H1 (cell line): ENCODE results near the gene RAN. TPM values are rescaled to one million over a fixed set of nuclear protein-coding genes. Genes with fewer than 3 reads are reported as not detected.
A peak's percentile ranks its signal among the peaks of the same experiment; 100 is the strongest.

ENCODE experiments used
- CTCF ChIA-PET: fragments of 300-600 bp; sonication (Branson Sonifier 250); formaldehyde crosslinking; loops from one replicate; lab custom pipeline; 2021; ENCODE audit not compliant: partially characterized antibody; lab: Charles Lee
- POLR2A ChIA-PET: fragments of 300-600 bp; sonication (Branson Sonifier 250); formaldehyde crosslinking; loops from one replicate; lab custom pipeline; 2021; ENCODE audit warnings: inconsistent platforms; ENCODE audit not compliant: partially characterized antibody; lab: Charles Lee
- DNase-seq, 2 experiments: peaks; one replicate each; pipeline versions ENCODE4 v3.0.0 to v3.0.0-alpha.2; 2010 to 2022; ENCODE audit warnings: low spot score in 2 of 2, low read depth in 1 of 2, mixed read lengths in 1 of 2
- FAIRE-seq: peaks from 2 replicates; lab custom pipeline; 2011; peaks lifted over from hg19 to GRCh38; lab: Jason Lieb, UNC
- H2AFZ ChIP-seq: 2 replicates; pipeline ENCODE4 v1.8.1; 2012; ENCODE audit warnings: low read length, inconsistent platforms
- H2AK5ac ChIP-seq: 2 replicates; pipeline ENCODE4 v1.6.1; 2013; ENCODE audit warnings: low read depth, low read length
- H2BK120ac ChIP-seq: replicated peaks from 2 replicates; pipeline ENCODE3; 2013; ENCODE audit warnings: low read depth, low read length, inconsistent platforms
- H2BK12ac ChIP-seq: 2 replicates; pipeline ENCODE4 v1.6.1; 2013; ENCODE audit warnings: low read depth, low read length
- H2BK15ac ChIP-seq: 2 replicates; pipeline ENCODE4 v1.6.1; 2013; ENCODE audit warnings: low read length
- H2BK20ac ChIP-seq: 2 replicates; pipeline ENCODE4 v1.6.1; 2013; ENCODE audit warnings: low read length
- H2BK5ac ChIP-seq: 2 replicates; pipeline ENCODE4 v1.6.1; 2013; ENCODE audit warnings: low read depth, low read length
- H3K14ac ChIP-seq: 2 replicates; pipeline ENCODE4 v1.6.1; 2013; ENCODE audit warnings: inconsistent platforms; ENCODE audit not compliant: insufficient read length
- H3K18ac ChIP-seq: 2 replicates; pipeline ENCODE4 v1.6.1; 2013; ENCODE audit warnings: low read length; ENCODE audit errors: extremely low read depth
- H3K23ac ChIP-seq: 2 replicates; pipeline ENCODE4 v1.6.1; 2013; ENCODE audit warnings: inconsistent platforms; ENCODE audit not compliant: insufficient read length
- H3K23me2 ChIP-seq: 2 replicates; pipeline ENCODE4 v1.6.1; 2013; ENCODE audit warnings: low read depth, low read length
- H3K27ac ChIP-seq: 2 replicates; pipeline ENCODE4 v1.6.1; 2011; ENCODE audit warnings: low read depth, low read length, inconsistent platforms
- H3K27me3 ChIP-seq, 4 experiments: replicated peaks in 1 of 4; 1 replicate in 1 of 4; 2 replicates in 3 of 4; pipeline versions ENCODE4 v1.6.1 to v1.8.1; 2011 to 2013; ENCODE audit warnings: low read length in 3 of 4, mild to moderate bottlenecking in 3 of 4, inconsistent platforms in 2 of 4, mixed read lengths in 2 of 4, moderate library complexity in 1 of 4; ENCODE audit not compliant: control insufficient read depth in 3 of 4, insufficient read depth in 3 of 4; ENCODE audit errors: extremely low read depth in 1 of 4
- H3K36me3 ChIP-seq, 4 experiments: 2 replicates each; pipeline versions ENCODE4 v1.6.1 to v1.8.1; 2011 to 2013; ENCODE audit warnings: mild to moderate bottlenecking in 4 of 4, low read length in 3 of 4, moderate library complexity in 2 of 4, control low read depth in 1 of 4, inconsistent platforms in 1 of 4; ENCODE audit not compliant: insufficient read depth in 4 of 4, control insufficient read depth in 2 of 4
- H3K4ac ChIP-seq: replicated peaks from 2 replicates; pipeline ENCODE3; 2013; ENCODE audit warnings: low read length, low read depth, mixed read lengths, inconsistent platforms; ENCODE audit not compliant: insufficient read length
- H3K4me1 ChIP-seq, 4 experiments: replicated peaks in 1 of 4; 1 replicate in 1 of 4; 2 replicates in 3 of 4; pipeline versions ENCODE4 v1.6.1 to v1.8.1; 2011 to 2013; ENCODE audit warnings: low read length in 3 of 4, inconsistent platforms in 2 of 4, mixed read lengths in 1 of 4; ENCODE audit not compliant: insufficient read depth in 4 of 4, control insufficient read depth in 3 of 4
- H3K4me2 ChIP-seq, 2 experiments: 2 replicates each; pipeline versions ENCODE4 v1.6.1 to v1.8.1; 2011 to 2013; ENCODE audit warnings: low read depth in 2 of 2, low read length in 2 of 2, control low read depth in 1 of 2, inconsistent platforms in 1 of 2, mild to moderate bottlenecking in 1 of 2; ENCODE audit not compliant: insufficient read depth in 1 of 2
- H3K4me3 ChIP-seq, 4 experiments: fragments of 200-600, 300-600 bp in 1 of 4; sonication (generic), shearing (Covaris generic), sonication (Bioruptor Twin) in 1 of 4; 2 replicates each; pipeline versions ENCODE4 v1.5.1 to v1.8.1; 2011 to 2016; ENCODE audit warnings: low read length in 4 of 4, low read depth in 3 of 4, control low read depth in 2 of 4, inconsistent platforms in 2 of 4, mild to moderate bottlenecking in 2 of 4, mixed read lengths in 1 of 4, moderate library complexity in 1 of 4; ENCODE audit not compliant: insufficient read depth in 2 of 4; ENCODE audit errors: extremely low read depth in 1 of 4
- H3K56ac ChIP-seq: replicated peaks from 2 replicates; pipeline ENCODE3; 2013; ENCODE audit warnings: low read depth, mild to moderate bottlenecking, mixed read lengths, low read length, inconsistent platforms; ENCODE audit not compliant: insufficient read length
- H3K79me1 ChIP-seq: 2 replicates; pipeline ENCODE4 v1.6.1; 2013; ENCODE audit warnings: low read depth, low read length, control low read depth
- H3K79me2 ChIP-seq, 2 experiments: 2 replicates each; pipeline versions ENCODE4 v1.6.1 to v1.8.1; 2012 to 2013; ENCODE audit warnings: low read length in 2 of 2, mild to moderate bottlenecking in 2 of 2, inconsistent platforms in 1 of 2; ENCODE audit not compliant: insufficient read depth in 2 of 2, control insufficient read depth in 1 of 2
- H3K9ac ChIP-seq, 4 experiments: replicated peaks in 1 of 4; 1 replicate in 1 of 4; 2 replicates in 3 of 4; pipeline versions ENCODE4 v1.6.1 to v1.8.1; 2011 to 2013; ENCODE audit warnings: low read depth in 3 of 4, low read length in 3 of 4, control low read depth in 2 of 4, mild to moderate bottlenecking in 2 of 4, moderate library complexity in 2 of 4, inconsistent platforms in 1 of 4; ENCODE audit errors: extremely low read depth in 1 of 4
- H3K9me3 ChIP-seq, 2 experiments: 2 replicates each; pipeline versions ENCODE4 v1.6.1 to v1.8.1; 2012 to 2013; ENCODE audit warnings: mild to moderate bottlenecking in 2 of 2, moderate library complexity in 2 of 2, control low read depth in 1 of 2, inconsistent platforms in 1 of 2, low read depth in 1 of 2, low read length in 1 of 2, mixed read lengths in 1 of 2; ENCODE audit not compliant: insufficient read depth in 2 of 2
- H4K20me1 ChIP-seq, 2 experiments: replicated peaks in 1 of 2; 2 replicates each; pipeline versions ENCODE3 to v1.8.1; 2011 to 2013; ENCODE audit warnings: inconsistent platforms in 2 of 2, low read length in 2 of 2, mild to moderate bottlenecking in 1 of 2; ENCODE audit not compliant: insufficient read depth in 2 of 2, control insufficient read depth in 1 of 2
- H4K5ac ChIP-seq: 2 replicates; pipeline ENCODE4 v1.6.1; 2013; ENCODE audit warnings: low read length, low read depth, mixed read lengths, inconsistent platforms; ENCODE audit not compliant: insufficient read length
- H4K8ac ChIP-seq: 2 replicates; pipeline ENCODE4 v1.8.0; 2013; ENCODE audit warnings: mild to moderate bottlenecking, moderate library complexity, low read length, inconsistent platforms; ENCODE audit not compliant: insufficient read depth; ENCODE audit errors: extremely low read depth
- H4K91ac ChIP-seq: replicated peaks from 2 replicates; pipeline ENCODE3; 2013; ENCODE audit warnings: low read length, mixed read lengths, inconsistent platforms; ENCODE audit not compliant: insufficient read length
- CEBPB ChIP-seq: IDR thresholded peaks from 2 replicates; pipeline ENCODE4 v1.6.1; 2012; ENCODE audit warnings: low read depth, low read length
- CTCF ChIP-seq, 3 experiments: IDR thresholded peaks; 1 replicate in 2 of 3; 2 replicates in 1 of 3; pipeline versions ENCODE4 v1.5.1 to v1.6.1; 2011; ENCODE audit warnings: low read length in 3 of 3, mild to moderate bottlenecking in 3 of 3, inconsistent platforms in 2 of 3, low read depth in 1 of 3, moderate library complexity in 1 of 3; ENCODE audit not compliant: insufficient read depth in 1 of 3; ENCODE audit errors: control extremely low read depth in 1 of 3
- EZH2 ChIP-seq: fragments of 200-600 bp; sonication (generic); IDR thresholded peaks from 2 replicates; pipeline ENCODE4 v1.7.1; 2012; ENCODE audit warnings: low read depth, mild to moderate bottlenecking, moderate library complexity, low read length, inconsistent platforms; ENCODE audit not compliant: severe bottlenecking
- POLR2AphosphoS5 ChIP-seq: IDR thresholded peaks from 2 replicates; pipeline ENCODE4 v1.6.1; 2011; ENCODE audit warnings: low read depth, low read length
- RAD21 ChIP-seq, 2 experiments: IDR thresholded peaks in 1 of 2; conservative IDR thresholded peaks in 1 of 2; 2 replicates each; pipeline ENCODE4 v1.6.1; 2011; ENCODE audit warnings: low read depth in 2 of 2, low read length in 2 of 2, improper control_type of control experiment in 1 of 2, inconsistent platforms in 1 of 2, mild to moderate bottlenecking in 1 of 2, moderate library complexity in 1 of 2
- SAP30 ChIP-seq: fragments of 300-600 bp; sonication (generic); IDR thresholded peaks from 2 replicates; pipeline ENCODE4 v1.7.1; 2012; ENCODE audit warnings: low read length, moderate library complexity, mild to moderate bottlenecking, inconsistent platforms; ENCODE audit not compliant: insufficient read depth, insufficient replicate concordance
- SP2 ChIP-seq: IDR thresholded peaks from 2 replicates; pipeline ENCODE4 v1.6.1; 2012; ENCODE audit warnings: mild to moderate bottlenecking, low read length, inconsistent platforms
- WGBS, 2 experiments: shearing (Covaris generic) in 1 of 2; methylation state at CpG; one replicate each; pipeline versions ENCODE4 v1.1.6 to v1.1.7; 2013 to 2015; ENCODE audit warnings: low lambda C conversion rate in 2 of 2, mixed read lengths in 2 of 2, inconsistent platforms in 1 of 2, low coverage in 1 of 2, missing lambda C conversion rate in 1 of 2; ENCODE audit not compliant: insufficient replicate concordance in 2 of 2, insufficient coverage in 1 of 2, insufficient read length in 1 of 2; ENCODE audit errors: extremely low coverage in 1 of 2, missing lambda C conversion rate in 1 of 2; 5-methylcytosine and 5-hydroxymethylcytosine counted together
- polyA plus RNA-seq, 7 experiments: library from polyadenylated mRNA; depleted of rRNA in 3 of 7; stranded (reverse) in 5 of 7; unstranded in 2 of 7; fragments of >200 nt in 5 of 7; fragments of 200-250 nt in 2 of 7; gene quantifications; 1 replicate in 5 of 7; 2 replicates in 1 of 7; 4 replicates in 1 of 7; pipeline versions ENCODE4 v1.2.1 to v1.2.3, GENCODE V29; 2011 to 2013; ENCODE audit warnings: missing spikeins in 2 of 7, mixed read lengths in 2 of 7
- total RNA-seq: library from RNA; stranded (reverse); fragmentation: NEBNext Ultra II Directional; extraction: Animal tissue kit (Norgen Biotek cat#: 25700); gene quantifications from 2 replicates; pipeline ENCODE4 v1.2.1, GENCODE V29; 2021

RAN gene
- total and polyA plus RNA-seq, 2 of the 8 experiments (the other 6 are each of a cell fraction or from before 2014, with no cell fraction given), result 2,064 to 2,203 TPM

- H3K4me1 ChIP-seq, result no peaks in the 10 kb centered on the region
- POLR2A ChIA-PET, result interaction anchor here (0.8 to 2.9 kb wide), 6 partner anchors 7 to 14 kb away, joined by 3 to 16 read pairs (median 4); no protein-coding TSS in a partner anchor
- H4K20me1 ChIP-seq, result no peaks in the 10 kb centered on the region
- H3K79me2 ChIP-seq, result no peaks in the 10 kb centered on the region
- H3K4me2 ChIP-seq, result no peak overlapping the region
- H3K56ac ChIP-seq, result no peak overlapping the region
- no peak overlapping the region for H2AFZ ChIP-seq
- no peak overlapping the region for H3K14ac ChIP-seq
- no peak overlapping the region for H2BK12ac ChIP-seq
- no peak overlapping the region for H3K9ac ChIP-seq
- no peak overlapping the region for H2BK20ac ChIP-seq
- WGBS, 2 experiments, result 82% methylated on average over 5 of the region's 5 CpGs; no CpG with 5 or more reads in 1 of the 2 experiments
- no peak overlapping the region for H4K5ac ChIP-seq
- no peak overlapping the region for H3K23ac ChIP-seq
- H3K23me2 ChIP-seq, result no peaks in the 10 kb centered on the region
- CTCF ChIA-PET, result interaction anchor here (0.9 to 1.4 kb wide), 5 partner anchors 14 to 50 kb away, joined by 3 to 5 read pairs (median 4); no protein-coding TSS in a partner anchor
- TF ChIP-seq RAD21 (IDR thresholded peaks at IDR 0.05 in 1 of 2, conservative IDR thresholded peaks at IDR 0.05 in 1 of 2; ENCODE audit: low read depth in 2 of 2, low read length in 2 of 2) (no peak), SAP30 (no peak), POLR2AphosphoS5 (no peak), CTCF (IDR thresholded peaks at IDR 0.05; ENCODE audit: control extremely low read depth in 1 of 3, insufficient read depth in 1 of 3, low read depth in 1 of 3, low read length in 3 of 3) (peak; percentile 23 to 46 (median 37); a peak in 3 of 4 replicates), EZH2 (no peak), SP2 (no peak), CEBPB (peak; percentile 8; the same call in 1 of the 2 replicates)
- no peak overlapping the region for H2BK120ac ChIP-seq
- H4K91ac ChIP-seq, result no peak overlapping the region
- no peaks in the 10 kb centered on the region for H3K27me3 ChIP-seq
- H2AK5ac ChIP-seq, result no peak overlapping the region
- H3K4ac ChIP-seq, result no peak overlapping the region
- no peaks in the 10 kb centered on the region for H3K79me1 ChIP-seq
- no peak for DNase-seq
- no peak overlapping the region for H3K18ac ChIP-seq
- H2BK15ac ChIP-seq, result peak overlapping the region; percentile 1; the same call in 1 of the 2 replicates
- no peak overlapping the region for H2BK5ac ChIP-seq
- no peaks in the 10 kb centered on the region; a peak in 1 of 4 replicates for H3K9me3 ChIP-seq
- H4K8ac ChIP-seq, result no peak overlapping the region
- no peak overlapping the region for H3K27ac ChIP-seq
- H3K36me3 ChIP-seq, result no peaks in the 10 kb centered on the region
- H3K4me3 ChIP-seq, result no peak overlapping the region
- no peak for FAIRE-seq
Measured at GRCh38 chr12:130863298-130863697, 8.6 kb upstream of the RAN start.
